HEK293 (cell line): ENCODE results near the gene KIF3B.

Source experiments
- CTCF ChIP-seq: fragments of 450-650 bp; formaldehyde crosslinking; IDR thresholded peaks from 2 replicates; pipeline ENCODE4 v1.5.1; 2016; ENCODE audit warnings: missing biosample characterization, missing genetic modification characterization
- MYNN ChIP-seq: fragments of 450-650 bp; formaldehyde crosslinking; IDR thresholded peaks from 2 replicates; pipeline ENCODE4 v1.5.1; 2016; ENCODE audit warnings: missing biosample characterization, missing genetic modification characterization, borderline replicate concordance
- PRDM10 ChIP-seq: fragments of 450-650 bp; formaldehyde crosslinking; IDR thresholded peaks from 2 replicates; pipeline ENCODE4 v1.5.1; 2016; ENCODE audit warnings: missing biosample characterization, missing genetic modification characterization
- ZBTB21 ChIP-seq: fragments of 450-650 bp; formaldehyde crosslinking; IDR thresholded peaks from 2 replicates; pipeline ENCODE4 v1.5.1; 2017; ENCODE audit warnings: missing biosample characterization, missing genetic modification characterization
- ZBTB8A ChIP-seq: fragments of 450-650 bp; formaldehyde crosslinking; IDR thresholded peaks from 2 replicates; pipeline ENCODE4 v1.5.1; 2016; ENCODE audit warnings: missing biosample characterization, missing genetic modification characterization
- ZNF639 ChIP-seq: fragments of 450-650 bp; formaldehyde crosslinking; IDR thresholded peaks from 2 replicates; pipeline ENCODE4 v1.5.1; 2016; ENCODE audit warnings: missing biosample characterization, missing genetic modification characterization

GRCh38 chr20:32333181-32333987, 55.9 kb downstream of the KIF3B start:
- TF ChIP-seq MYNN (tag by site-specific recombination), result no peak
- no peak for TF ChIP-seq ZBTB8A (tag by site-specific recombination)
- TF ChIP-seq ZBTB21 (tag by site-specific recombination), result no peak
- TF ChIP-seq CTCF, result no peak
- no peak for TF ChIP-seq ZNF639
- TF ChIP-seq PRDM10, result no peak
